Heart left ventricle (tissue), 16 donors: ENCODE measurements around the gene PI16. TPM values are rescaled to one million over a fixed set of nuclear protein-coding genes. Genes with fewer than 3 reads are reported as not detected.
"Not testable (repeated sequence)": the region's sequence is repeated elsewhere in the genome, so short reads cannot be mapped to it uniquely, and the experiment has no call there.

Experiments used
- ATAC-seq, 4 donors: fragments of 200-7000 bp; cut with Tn5 transposase; one replicate each; pipeline ENCODE4 v1.9.1; 2020 to 2022; ENCODE audit warnings: moderate library complexity in 4 of 4, mild to moderate bottlenecking in 3 of 4, moderate number of reproducible peaks in 1 of 4
- DNase-seq, 5 donors: peaks; one replicate each; pipeline ENCODE4 v3.0.0-alpha.2; 2020
- H3K27ac ChIP-seq, 12 donors: fragments of 200-600 bp; sonication (generic) in 4 of 12; one replicate each; pipeline versions ENCODE4 v1.5.0 to v1.8.0; 2016 to 2022; ENCODE audit warnings: mild to moderate bottlenecking in 2 of 12
- H3K27me3 ChIP-seq, 9 donors: fragments of 200-600 bp; sonication (generic) in 2 of 9; one replicate each; pipeline versions ENCODE4 v1.5.1 to v1.8.0; 2016 to 2022; ENCODE audit warnings: mild to moderate bottlenecking in 3 of 9
- H3K36me3 ChIP-seq, 9 donors: fragments of 200-600 bp; sonication (generic) in 2 of 9; one replicate each; pipeline versions ENCODE4 v1.5.0 to v1.8.0; 2018 to 2022; ENCODE audit warnings: mild to moderate bottlenecking in 2 of 9
- H3K4me1 ChIP-seq, 12 donors: fragments of 200-600 bp; sonication (generic) in 4 of 12; one replicate each; pipeline versions ENCODE4 v1.5.0 to v1.8.0; 2016 to 2022; ENCODE audit warnings: mild to moderate bottlenecking in 3 of 12
- H3K4me3 ChIP-seq, 12 donors: fragments of 200-600 bp; sonication (generic) in 4 of 12; one replicate each; pipeline versions ENCODE4 v1.5.0 to v1.8.0; 2017 to 2022; ENCODE audit warnings: mild to moderate bottlenecking in 9 of 12, moderate library complexity in 4 of 12
- H3K9me3 ChIP-seq, 12 donors: fragments of 200-600 bp; sonication (generic) in 4 of 12; one replicate each; pipeline versions ENCODE4 v1.5.0 to v1.8.0; 2016 to 2022; ENCODE audit warnings: mild to moderate bottlenecking in 1 of 12
- CTCF ChIP-seq, 12 donors: fragments of 200-600 bp; sonication (generic) in 4 of 12; IDR thresholded peaks; one replicate each; pipeline versions ENCODE4 v1.5.0 to v1.8.0; 2018 to 2022; ENCODE audit warnings: antibody characterized with exemption in 12 of 12, mild to moderate bottlenecking in 5 of 12
- POLR2A ChIP-seq, 2 donors: fragments of 450-650 bp; IDR thresholded peaks; one replicate each; pipeline ENCODE4 v1.6.1; 2017; ENCODE audit warnings: antibody characterized with exemption in 2 of 2, mild to moderate bottlenecking in 2 of 2, moderate library complexity in 2 of 2
- WGBS, 4 donors: extraction: QIAGEN DNeasy Blood & Tissue Kit in 2 of 4; methylation state at CpG; one replicate each; pipeline versions ENCODE4 v1.1.5 to v1.1.7; 2013 to 2018; 5-methylcytosine and 5-hydroxymethylcytosine counted together
- intact Hi-C, 10 donors: fragments of 100-400 bp; cut with DNase I; formaldehyde crosslinking; loops; one replicate each; pipeline versions ENCODE4 v1.11.1 to v1.14.2; 2022
- polyA plus RNA-seq, 2 donors: library from polyadenylated mRNA; stranded (reverse); fragments of 200-250 nt; gene quantifications; one replicate each; pipeline ENCODE4 v1.2.3, GENCODE V29; 2013
- total RNA-seq, 9 donors: library from RNA; depleted of rRNA in 2 of 9; stranded (reverse); fragments of >200 nt in 2 of 9; fragmentation: NEBNext Ultra II Directional in 3 of 9; extraction: Animal tissue kit (Norgen Biotek cat#: 25700) in 3 of 9; gene quantifications; one replicate each; pipeline versions ENCODE4 v1.1.0 to v1.2.4, GENCODE V29; 2016 to 2023
- donor health status: ischemic (EF 13 %, LVEDD 7.1; RV severe dilation, severe dysfunction).
- donor health status: healthy with polysubstance abuse.
- donor health status: DM: no; HTN: yes; CAD: no.
- donor health status: DM: no; HTN: no; CAD: no.
- donor health status: ischemic (EF 25% LVEDD 6.9; RV normal size, moderate dysfunction).
- donor health status: ischemic (EF 25% LVEDD 5.7; RV mildly dilated, moderate dysfunction).
- donor health status: healthy.
- donor health status: DM: yes; HTN: yes; CAD: no.
- donor health status: ischemic (EF 35%, LVEDD 5.7; RV mildly dilated, moderate dysfunction).
- donor health status: nonischemic (EF 11% LVEDD 7.7; RV severe dilation, severe dysfunction).
- donor health status: DM: yes; HTN: yes; CAD: no.
- donor health status: PGD.
- donor health status: ischemic (EF 29% LVEDD 5.4; RV normal size, mild dysfunction).
- donor health status: nonischemic (EF 23%, LVEDD 6.1; RV moderate dilation, normal function).

PI16 gene
- total and polyA plus RNA-seq, 11 donors = 5.7 to 36.2 (median 12.1) TPM

- Histone ChIP-seq H3K9me3 (no peaks in the 10 kb centered on the region), H3K27me3 (no peaks in the 10 kb centered on the region), H3K27ac (no peak overlapping the region), H3K4me1 (no peaks in the 10 kb centered on the region), H3K4me3 (no peak overlapping the region), H3K36me3 (no peaks in the 10 kb centered on the region)
- TF ChIP-seq POLR2A (IDR thresholded peaks at IDR 0.05) (no peak), CTCF (IDR thresholded peaks at IDR 0.05) (no peak)
- intact Hi-C loops = no loop called here
- DNase-seq (no peak), ATAC-seq (no peak)
- WGBS, 4 donors = 67 to 87% (median 81%) methylated on average over 5 of the region's 5 CpGs
Measured at GRCh38 chr6:36944650-36945049, 9.9 kb upstream of the PI16 start.

- no peak overlapping the region for H3K27ac ChIP-seq
Measured at GRCh38 chr6:36945301-36945700, 9.2 kb upstream of the PI16 start.

GRCh38 chr6:36946526-36946925 is 8.0 kb upstream of the PI16 start:
- H3K36me3 ChIP-seq = no peaks in the 10 kb centered on the region
- no peak overlapping the region for H3K4me3 ChIP-seq
- TF ChIP-seq CTCF (IDR thresholded peaks at IDR 0.05) = no peak
- TF ChIP-seq POLR2A (IDR thresholded peaks at IDR 0.05) = no peak
- 87 to 93% (median 88%) methylated on average over 4 of the region's 4 CpGs for WGBS, 4 donors
- H3K4me1 ChIP-seq = no peaks in the 10 kb centered on the region
- no peak for ATAC-seq
- DNase-seq = no peak
- H3K9me3 ChIP-seq = no peaks in the 10 kb centered on the region
- H3K27ac ChIP-seq = no peak overlapping the region
- H3K27me3 ChIP-seq = no peaks in the 10 kb centered on the region
- intact Hi-C loops = no loop called here

More at GRCh38 chr6:36945301-36945700, 9.2 kb upstream of the PI16 start:
- H3K27me3 ChIP-seq = no peaks in the 10 kb centered on the region
- no peak overlapping the region for H3K4me3 ChIP-seq
- DNase-seq = no peak
- ATAC-seq = no peak
- no peaks in the 10 kb centered on the region for H3K36me3 ChIP-seq
- H3K9me3 ChIP-seq = no peaks in the 10 kb centered on the region
- H3K4me1 ChIP-seq = no peaks in the 10 kb centered on the region
- WGBS, 4 donors = 73 to 86% (median 82%) methylated on average over 4 of the region's 4 CpGs
- TF ChIP-seq CTCF (IDR thresholded peaks at IDR 0.05) (no peak), POLR2A (IDR thresholded peaks at IDR 0.05) (no peak)
- intact Hi-C loops = no loop called here

- TF ChIP-seq POLR2A (IDR thresholded peaks at IDR 0.05) = no peak
- TF ChIP-seq CTCF (IDR thresholded peaks at IDR 0.05) = no peak
- Histone ChIP-seq H3K4me3 (no peak overlapping the region), H3K9me3 (no peaks in the 10 kb centered on the region), H3K27me3 (no peaks in the 10 kb centered on the region), H3K27ac (no peak overlapping the region), H3K36me3 (no peaks in the 10 kb centered on the region), H3K4me1 (no peaks in the 10 kb centered on the region)
- WGBS, 4 donors = 73 to 82% (median 78%) methylated on average over 12 of the region's 12 CpGs
- peak in 1 of 5 donors; percentile 12 for DNase-seq
- intact Hi-C loops = no loop called here
- ATAC-seq = no peak
Measured at GRCh38 chr6:36947570-36948351, 6.8 kb upstream of the PI16 start.

GRCh38 chr6:36949076-36949475 is 5.5 kb upstream of the PI16 start:
- 94 to 98% (median 97%) methylated on average over 9 of the region's 9 CpGs for WGBS, 4 donors
- DNase-seq, intact Hi-C loops, H3K27ac ChIP-seq, H3K27me3 ChIP-seq, H3K4me1 ChIP-seq, H3K36me3 ChIP-seq, H3K4me3 ChIP-seq, ATAC-seq, H3K9me3 ChIP-seq: not testable (repeated sequence)
